ENCODE results near the gene PHLDB2. TPM values are rescaled to one million over a fixed set of nuclear protein-coding genes. Genes with fewer than 3 reads are reported as not detected.

The PHLDB2 gene
- total RNA-seq, 2 experiments from 2014 or later = 0.61 to 2.1 TPM

- Histone ChIP-seq H2AFZ (ENCODE audit: low read length) (peak within 1 kb of the TSS; percentile 35; the same call in 1 of the 2 replicates), H3K79me2 (ENCODE audit: insufficient read depth, low read depth, low read length) (no peaks in the 10 kb centered on the region), H3K36me3 (ENCODE audit: insufficient read depth, low read length) (peaks cover under 1% of the 10 kb centered on the region; the same call in 1 of the 2 replicates), H3K4me2 (ENCODE audit: low read length) (peak within 1 kb of the TSS; percentile 60; the same call in 1 of the 2 replicates), H3K4me1 (ENCODE audit: insufficient read depth, low read length, poor library complexity, severe bottlenecking) (peaks cover 9% of the 10 kb centered on the region), H3K27ac (ENCODE audit: low read depth, low read length, poor library complexity, severe bottlenecking) (no peak within 1 kb of the TSS), H3K4me3 (ENCODE audit: low read depth, low read length, poor library complexity, severe bottlenecking) (peak within 1 kb of the TSS; percentile 25), H3K9me2 (ENCODE audit: insufficient read depth, low read length) (no peaks in the 10 kb centered on the region), H4K20me1 (ENCODE audit: insufficient read depth, low read length) (no peaks in the 10 kb centered on the region), H3K9me3 (ENCODE audit: low read length) (no peaks in the 10 kb centered on the region)
- intact Hi-C loops (cut with micrococcal nuclease; ENCODE audit: unreplicated experiment) = no loop called here
- no TSS peak for BruUV-seq (replicated peaks)
- CTCF ChIA-PET (ENCODE audit: unreplicated experiment) = no interaction called here
- DNase-seq (ENCODE audit: low spot score) = peak; percentile 10
- TF ChIP-seq EZH2phosphoT487 (IDR thresholded peaks at IDR 0.05; ENCODE audit: borderline replicate concordance, low read depth, low read length) = no peak
- TF ChIP-seq, protein P1, sequence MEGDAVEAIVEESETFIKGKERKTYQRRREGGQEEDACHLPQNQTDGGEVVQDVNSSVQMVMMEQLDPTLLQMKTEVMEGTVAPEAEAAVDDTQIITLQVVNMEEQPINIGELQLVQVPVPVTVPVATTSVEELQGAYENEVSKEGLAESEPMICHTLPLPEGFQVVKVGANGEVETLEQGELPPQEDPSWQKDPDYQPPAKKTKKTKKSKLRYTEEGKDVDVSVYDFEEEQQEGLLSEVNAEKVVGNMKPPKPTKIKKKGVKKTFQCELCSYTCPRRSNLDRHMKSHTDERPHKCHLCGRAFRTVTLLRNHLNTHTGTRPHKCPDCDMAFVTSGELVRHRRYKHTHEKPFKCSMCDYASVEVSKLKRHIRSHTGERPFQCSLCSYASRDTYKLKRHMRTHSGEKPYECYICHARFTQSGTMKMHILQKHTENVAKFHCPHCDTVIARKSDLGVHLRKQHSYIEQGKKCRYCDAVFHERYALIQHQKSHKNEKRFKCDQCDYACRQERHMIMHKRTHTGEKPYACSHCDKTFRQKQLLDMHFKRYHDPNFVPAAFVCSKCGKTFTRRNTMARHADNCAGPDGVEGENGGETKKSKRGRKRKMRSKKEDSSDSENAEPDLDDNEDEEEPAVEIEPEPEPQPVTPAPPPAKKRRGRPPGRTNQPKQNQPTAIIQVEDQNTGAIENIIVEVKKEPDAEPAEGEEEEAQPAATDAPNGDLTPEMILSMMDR (conservative IDR thresholded peaks at IDR 0.05; ENCODE audit: low read length) = no peak
- POLR2A ChIA-PET = interaction anchor here (0.6 to 1.3 kb wide), 3 partner anchors 13 to 20 kb away, joined by 3 to 5 read pairs (median 3); partner anchors contain the start of gene ABHD10
These were observed 139.8 kb downstream of the PHLDB2 start, which contains the start of gene TAGLN3 for GRCh38 chr3:111998636-111999483. TAGLN3 (plus strand) TSS chr3:111998922; CDS start chr3:111999423, 501 bp downstream.

DNA sequence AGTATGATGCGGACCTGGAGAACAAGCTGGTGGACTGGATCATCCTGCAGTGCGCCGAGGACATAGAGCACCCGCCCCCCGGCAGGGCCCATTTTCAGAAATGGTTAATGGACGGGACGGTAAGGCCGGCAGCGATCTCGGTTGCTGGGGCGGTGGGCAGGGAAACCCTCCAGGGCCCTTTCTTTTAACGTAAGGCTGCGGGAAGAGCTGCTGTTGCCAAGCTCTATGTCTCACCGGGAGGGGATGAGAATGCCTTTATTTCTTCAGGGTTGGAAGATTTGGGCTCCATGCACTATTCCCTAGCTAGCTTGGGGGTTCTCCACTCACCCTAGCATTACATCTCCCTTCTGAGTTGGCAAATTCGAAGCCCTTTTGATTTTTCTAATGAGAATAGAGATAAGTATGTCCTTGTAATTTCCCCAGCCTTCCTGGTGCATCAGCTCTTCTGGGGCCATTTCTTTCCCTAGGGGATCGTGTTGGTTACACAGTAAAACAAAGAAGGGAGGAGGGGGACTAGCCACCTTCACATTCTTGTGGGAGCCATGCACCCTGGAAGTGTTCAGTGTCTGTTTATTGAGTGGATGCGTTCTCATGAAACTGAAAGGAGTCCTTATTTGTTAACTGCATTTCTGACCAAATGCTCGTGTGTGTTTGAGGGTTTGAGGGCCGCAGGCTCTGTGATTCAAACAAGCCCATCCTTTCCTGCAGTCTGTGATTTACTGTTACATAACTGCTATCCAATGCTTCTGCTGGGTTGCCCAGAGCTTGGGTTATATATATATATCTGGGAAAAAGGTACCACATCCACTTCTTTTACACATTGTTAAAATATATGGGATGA lies 140.6 kb downstream of the PHLDB2 start:
- H3K4me2 ChIP-seq (ENCODE audit: low read length) = peak overlapping the region; percentile 60; the same call in 1 of the 2 replicates
- ChIA-PET POLR2A (interaction anchor here (0.6 to 1.3 kb wide), 3 partner anchors 13 to 21 kb away, joined by 3 to 5 read pairs (median 5); partner anchors contain the start of gene ABHD10), CTCF (ENCODE audit: unreplicated experiment) (no interaction called here)
- no peaks in the 10 kb centered on the region for H3K9me2 ChIP-seq (ENCODE audit: insufficient read depth, low read length)
- peak overlapping the region; percentile 35; the same call in 1 of the 2 replicates for H2AFZ ChIP-seq (ENCODE audit: low read length)
- no peaks in the 10 kb centered on the region for H4K20me1 ChIP-seq (ENCODE audit: insufficient read depth, low read length)
- intact Hi-C loops (cut with micrococcal nuclease; ENCODE audit: unreplicated experiment) = no loop called here
- TF ChIP-seq, protein P1 (conservative IDR thresholded peaks at IDR 0.05; ENCODE audit: low read length) = no peak
- no peak for TF ChIP-seq EZH2phosphoT487 (IDR thresholded peaks at IDR 0.05; ENCODE audit: borderline replicate concordance, low read depth, low read length)
- BruUV-seq (replicated peaks) = no TSS peak
- H3K36me3 ChIP-seq (ENCODE audit: insufficient read depth, low read length) = no peaks in the 10 kb centered on the region
- H3K4me3 ChIP-seq (ENCODE audit: low read depth, low read length, poor library complexity, severe bottlenecking) = no peak overlapping the region
- H3K27ac ChIP-seq (ENCODE audit: low read depth, low read length, poor library complexity, severe bottlenecking) = no peak overlapping the region
- H3K79me2 ChIP-seq (ENCODE audit: insufficient read depth, low read depth, low read length) = no peaks in the 10 kb centered on the region
- H3K4me1 ChIP-seq (ENCODE audit: insufficient read depth, low read length, poor library complexity, severe bottlenecking) = peaks cover 9% of the 10 kb centered on the region
- no peak for DNase-seq (ENCODE audit: low spot score)
- no peaks in the 10 kb centered on the region for H3K9me3 ChIP-seq (ENCODE audit: low read length)

All from OCI-LY7 (cell line).